Measurements from ENCODE around the gene ABI3. TPM values are rescaled to one million over a fixed set of nuclear protein-coding genes. Genes with fewer than 3 reads are reported as not detected.

ABI3 gene, protein sequence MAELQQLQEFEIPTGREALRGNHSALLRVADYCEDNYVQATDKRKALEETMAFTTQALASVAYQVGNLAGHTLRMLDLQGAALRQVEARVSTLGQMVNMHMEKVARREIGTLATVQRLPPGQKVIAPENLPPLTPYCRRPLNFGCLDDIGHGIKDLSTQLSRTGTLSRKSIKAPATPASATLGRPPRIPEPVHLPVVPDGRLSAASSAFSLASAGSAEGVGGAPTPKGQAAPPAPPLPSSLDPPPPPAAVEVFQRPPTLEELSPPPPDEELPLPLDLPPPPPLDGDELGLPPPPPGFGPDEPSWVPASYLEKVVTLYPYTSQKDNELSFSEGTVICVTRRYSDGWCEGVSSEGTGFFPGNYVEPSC
- total RNA-seq (2021) (not detected in 2 replicates), Bru-seq, nascent RNA (not detected), BruChase-seq, experiment 1, labeled RNA remaining after a 2-hour chase (percentile 20 among the genes with signal in this experiment), BruChase-seq, experiment 2, labeled RNA remaining after a 6-hour chase (percentile 11 among the genes with signal in this experiment)
- long read RNA-seq, result 0 reads

GRCh38 chr17:49210158-49211029 is at the start of gene ABI3, which contains the start of gene GNGT2:
ABI3 (plus strand) TSS chr17:49210707; CDS start chr17:49210725, 18 bp downstream.
GNGT2 (minus strand) TSS chr17:49210574; CDS start chr17:49207422, 3,152 bp downstream.
- no TSS peak for BruUV-seq (replicated peaks)
- POLR2A ChIA-PET (ENCODE audit: unreplicated experiment), result no interaction called here
- Histone ChIP-seq H3F3A (ENCODE audit: insufficient read depth, low read depth) (no peaks in the 10 kb centered on the region), H3K27ac (no peak within 1 kb of the TSS), H3K9me2 (ENCODE audit: insufficient read depth) (no peaks in the 10 kb centered on the region), H3K4me1 (replicated peaks; ENCODE audit: insufficient read depth) (peaks cover 8% of the 10 kb centered on the region; the same call in 1 of the 2 replicates), H3K4me3 (no peak within 1 kb of the TSS), H3K4me2 (no peak within 1 kb of the TSS), H3K79me2 (ENCODE audit: low read depth) (no peaks in the 10 kb centered on the region), H3K9me3 (ENCODE audit: insufficient read depth, low read depth) (no peaks in the 10 kb centered on the region), H4K20me1 (ENCODE audit: insufficient read depth) (no peaks in the 10 kb centered on the region), H2AFZ (no peak within 1 kb of the TSS), H3K36me3 (ENCODE audit: low read depth) (no peaks in the 10 kb centered on the region), H3K27me3 (ENCODE audit: insufficient read depth, low read depth) (0 out of 2 replicates have a peak, but pooled peaks cover 7% of the 10 kb centered on the region)
- CTCF ChIA-PET, result interaction anchor here (1.7 kb wide), 1 partner anchor 12 kb away, joined by 5 read pairs; no protein-coding TSS in a partner anchor
- no peak for TF ChIP-seq EZH2 (IDR thresholded peaks at IDR 0.05; ENCODE audit: low read depth)
- TF ChIP-seq, protein P1, sequence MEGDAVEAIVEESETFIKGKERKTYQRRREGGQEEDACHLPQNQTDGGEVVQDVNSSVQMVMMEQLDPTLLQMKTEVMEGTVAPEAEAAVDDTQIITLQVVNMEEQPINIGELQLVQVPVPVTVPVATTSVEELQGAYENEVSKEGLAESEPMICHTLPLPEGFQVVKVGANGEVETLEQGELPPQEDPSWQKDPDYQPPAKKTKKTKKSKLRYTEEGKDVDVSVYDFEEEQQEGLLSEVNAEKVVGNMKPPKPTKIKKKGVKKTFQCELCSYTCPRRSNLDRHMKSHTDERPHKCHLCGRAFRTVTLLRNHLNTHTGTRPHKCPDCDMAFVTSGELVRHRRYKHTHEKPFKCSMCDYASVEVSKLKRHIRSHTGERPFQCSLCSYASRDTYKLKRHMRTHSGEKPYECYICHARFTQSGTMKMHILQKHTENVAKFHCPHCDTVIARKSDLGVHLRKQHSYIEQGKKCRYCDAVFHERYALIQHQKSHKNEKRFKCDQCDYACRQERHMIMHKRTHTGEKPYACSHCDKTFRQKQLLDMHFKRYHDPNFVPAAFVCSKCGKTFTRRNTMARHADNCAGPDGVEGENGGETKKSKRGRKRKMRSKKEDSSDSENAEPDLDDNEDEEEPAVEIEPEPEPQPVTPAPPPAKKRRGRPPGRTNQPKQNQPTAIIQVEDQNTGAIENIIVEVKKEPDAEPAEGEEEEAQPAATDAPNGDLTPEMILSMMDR (conservative IDR thresholded peaks at IDR 0.05), result no peak
- no peak for DNase-seq
- intact Hi-C loops (cut with micrococcal nuclease; ENCODE audit: unreplicated experiment), result no loop called here

- no peak overlapping the region for H2AFZ ChIP-seq
- no peak overlapping the region for H3K27ac ChIP-seq
- DNase-seq, result no peak
- no peaks in the 10 kb centered on the region for H3K9me2 ChIP-seq (ENCODE audit: insufficient read depth)
- H3K79me2 ChIP-seq (ENCODE audit: low read depth), result no peaks in the 10 kb centered on the region
- H3K4me1 ChIP-seq (replicated peaks; ENCODE audit: insufficient read depth), result no peaks in the 10 kb centered on the region
- intact Hi-C loops (cut with micrococcal nuclease; ENCODE audit: unreplicated experiment), result no loop called here
- peaks cover 37% of the 10 kb centered on the region; the same call in 1 of the 2 replicates for H3K27me3 ChIP-seq (ENCODE audit: insufficient read depth, low read depth)
- H4K20me1 ChIP-seq (ENCODE audit: insufficient read depth), result no peaks in the 10 kb centered on the region
- no TSS peak for BruUV-seq (replicated peaks)
- no peak for TF ChIP-seq EZH2 (IDR thresholded peaks at IDR 0.05; ENCODE audit: low read depth)
- TF ChIP-seq, protein P1 (conservative IDR thresholded peaks at IDR 0.05), result no peak
- POLR2A ChIA-PET (ENCODE audit: unreplicated experiment), result no interaction called here
- no peaks in the 10 kb centered on the region for H3K36me3 ChIP-seq (ENCODE audit: low read depth)
- H3K4me2 ChIP-seq, result no peak overlapping the region
- CTCF ChIA-PET, result interaction anchor here (0.7 kb wide), 1 partner anchor 11 kb away, joined by 13 read pairs; no protein-coding TSS in a partner anchor
- H3F3A ChIP-seq (ENCODE audit: insufficient read depth, low read depth), result no peaks in the 10 kb centered on the region
- H3K4me3 ChIP-seq, result no peak overlapping the region
- H3K9me3 ChIP-seq (ENCODE audit: insufficient read depth, low read depth), result no peaks in the 10 kb centered on the region
Measured at GRCh38 chr17:49162866-49163265, 47.6 kb upstream of the ABI3 start.

- no peaks in the 10 kb centered on the region for H3F3A ChIP-seq (ENCODE audit: insufficient read depth, low read depth)
- no peak for DNase-seq
- H3K9me2 ChIP-seq (ENCODE audit: insufficient read depth), result no peaks in the 10 kb centered on the region
- H3K4me2 ChIP-seq, result no peak overlapping the region
- H4K20me1 ChIP-seq (ENCODE audit: insufficient read depth), result no peaks in the 10 kb centered on the region
- no peak overlapping the region for H2AFZ ChIP-seq
- intact Hi-C loops (cut with micrococcal nuclease; ENCODE audit: unreplicated experiment), result no loop called here
- H3K27ac ChIP-seq, result no peak overlapping the region
- POLR2A ChIA-PET (ENCODE audit: unreplicated experiment), result no interaction called here
- H3K4me3 ChIP-seq, result no peak overlapping the region
- no TSS peak for BruUV-seq (replicated peaks)
- H3K27me3 ChIP-seq (ENCODE audit: insufficient read depth, low read depth), result peaks cover 60% of the 10 kb centered on the region
- CTCF ChIA-PET, result no interaction called here
- H3K9me3 ChIP-seq (ENCODE audit: insufficient read depth, low read depth), result no peaks in the 10 kb centered on the region
- no peaks in the 10 kb centered on the region for H3K36me3 ChIP-seq (ENCODE audit: low read depth)
- TF ChIP-seq EZH2 (IDR thresholded peaks at IDR 0.05; ENCODE audit: low read depth), result no peak
- TF ChIP-seq, protein P1 (conservative IDR thresholded peaks at IDR 0.05), result no peak
- no peaks in the 10 kb centered on the region for H3K4me1 ChIP-seq (replicated peaks; ENCODE audit: insufficient read depth)
- no peaks in the 10 kb centered on the region for H3K79me2 ChIP-seq (ENCODE audit: low read depth)
Measured at GRCh38 chr17:49165143-49165542, 45.4 kb upstream of the ABI3 start.

Data from PC-9 (cell line).